Activated CD4-positive, alpha-beta T cell treated with anti-CD3 and anti-CD28 coated beads, Interleukin-2, Interleukin-6, amounts not matched to agents 100 ng/mL and 50 ng/mL, durations not matched to agents 16 hours and 8 hours (primary cell): Measurements from ENCODE around the gene RDH16.
A peak's percentile ranks its signal among the peaks of the same experiment; 100 is the strongest.
"Not testable (repeated sequence)": the region's sequence is repeated elsewhere in the genome, so short reads cannot be mapped to it uniquely, and the experiment has no call there.

Experiments
- DNase-seq: peaks from one replicate; pipeline ENCODE4 v3.0.0-alpha.2; 2020

RDH16 gene

GRCh38 chr12:56951582-56952339 lies 5.6 kb downstream of the RDH16 start:
- no peak for DNase-seq

- no peak for DNase-seq
Observed at GRCh38 chr12:56948881-56949280, 8.5 kb downstream of the RDH16 start.

- DNase-seq = no peak
Observed at GRCh38 chr12:56948457-56948777, 9.0 kb downstream of the RDH16 start.

- DNase-seq = no peak
Observed at GRCh38 chr12:56947633-56948456, 9.6 kb downstream of the RDH16 start.

GRCh38 chr12:56943878-56944277 lies 13.5 kb downstream of the RDH16 start:
- no peak for DNase-seq

- not testable (repeated sequence) for DNase-seq
Observed at GRCh38 chr12:56943374-56943773, 14.0 kb downstream of the RDH16 start.

- peak; percentile 59 for DNase-seq
Observed at GRCh38 chr12:56941299-56942017, 15.9 kb downstream of the RDH16 start.

- not testable (repeated sequence) for DNase-seq
Observed at GRCh38 chr12:56940942-56941298, 16.5 kb downstream of the RDH16 start.

GRCh38 chr12:56935752-56936151 lies 21.7 kb downstream of the RDH16 start:
- DNase-seq = no peak

- DNase-seq = no peak
Observed at GRCh38 chr12:56935157-56935556, 22.3 kb downstream of the RDH16 start.

GRCh38 chr12:56933826-56934625 lies 23.4 kb downstream of the RDH16 start, which contains the start of gene SDR9C7:
Gene SDR9C7, minus strand, starts transcription at chr12:56934408. Its CDS starts 147 bp downstream, at chr12:56934261.
- DNase-seq = no peak

- no peak for DNase-seq
Observed at GRCh38 chr12:56932867-56933266, 24.5 kb downstream of the RDH16 start.

- DNase-seq = no peak
Observed at GRCh38 chr12:56932146-56932545, 25.3 kb downstream of the RDH16 start.

GRCh38 chr12:56931474-56931978 lies 25.9 kb downstream of the RDH16 start:
- DNase-seq = no peak

- no peak for DNase-seq
Observed at GRCh38 chr12:56930241-56930640, 27.2 kb downstream of the RDH16 start.

- DNase-seq = no peak
Observed at GRCh38 chr12:56929780-56930179, 27.6 kb downstream of the RDH16 start.

GRCh38 chr12:56928262-56928661 lies 29.1 kb downstream of the RDH16 start:
- no peak for DNase-seq

- DNase-seq = no peak
Observed at GRCh38 chr12:56927281-56927680, 30.1 kb downstream of the RDH16 start.

- DNase-seq = no peak
Observed at GRCh38 chr12:56922031-56922430, 35.4 kb downstream of the RDH16 start.

- no peak for DNase-seq
Observed at GRCh38 chr12:56921346-56921745, 36.1 kb downstream of the RDH16 start.

GRCh38 chr12:56918139-56918538 lies 39.3 kb downstream of the RDH16 start:
- DNase-seq = not testable (repeated sequence)

- DNase-seq = no peak
Observed at GRCh38 chr12:56916996-56917333, 40.4 kb downstream of the RDH16 start.
